PC-9 (cell line): ENCODE data around the gene TRAPPC6A. TPM values are rescaled to one million over a fixed set of nuclear protein-coding genes. Genes with fewer than 3 reads are reported as not detected.
A peak's percentile ranks its signal among the peaks of the same experiment; 100 is the strongest.

ENCODE experiments used
- BruUV-seq: library from RNA; stranded (reverse); fragments of 400-500 nt; replicated peaks from 2 replicates; lab custom pipeline; 2021; lab: Mats Ljungman, UMichigan
- CTCF ChIA-PET: fragments of 300-600 bp; sonication (Branson Sonifier 250); formaldehyde crosslinking; loops from one replicate; lab custom pipeline; 2022; ENCODE audit warnings: antibody characterized with exemption; lab: Charles Lee
- POLR2A ChIA-PET: fragments of 300-600 bp; sonication (Branson Sonifier 250); formaldehyde crosslinking; loops from one replicate; lab custom pipeline; 2022; ENCODE audit warnings: antibody characterized with exemption; ENCODE audit not compliant: unreplicated experiment; lab: Charles Lee
- DNase-seq, 2 experiments: peaks; one replicate each; pipeline versions ENCODE4 v3.0.0 to v3.0.0-alpha.2; 2015 to 2022; ENCODE audit warnings: mixed read lengths in 1 of 2
- H2AFZ ChIP-seq: fragments of 200-600 bp; sonication (generic); 2 replicates; pipeline ENCODE4 v1.8.1; 2017; ENCODE audit warnings: antibody characterized with exemption
- H3F3A ChIP-seq: fragments of 200-600 bp; sonication (generic); 2 replicates; pipeline ENCODE4 v1.8.1; 2017; ENCODE audit warnings: antibody characterized with exemption, mild to moderate bottlenecking, low read depth; ENCODE audit not compliant: insufficient read depth
- H3K27ac ChIP-seq: fragments of 200-600 bp; sonication (generic); 2 replicates; pipeline ENCODE4 v1.6.1; 2016; ENCODE audit warnings: mixed run types
- H3K27me3 ChIP-seq: fragments of 200-600 bp; sonication (generic); 2 replicates; pipeline ENCODE4 v1.6.1; 2016; ENCODE audit warnings: low read depth, mixed run types; ENCODE audit not compliant: insufficient read depth
- H3K36me3 ChIP-seq: fragments of 200-600 bp; sonication (generic); 2 replicates; pipeline ENCODE4 v1.6.1; 2016; ENCODE audit warnings: low read depth, mixed run types
- H3K4me1 ChIP-seq: fragments of 200-600 bp; sonication (generic); replicated peaks from 2 replicates; pipeline ENCODE4 v1.6.1; 2016; ENCODE audit warnings: mixed run types; ENCODE audit not compliant: insufficient read depth
- H3K4me2 ChIP-seq: fragments of 200-600 bp; sonication (generic); 2 replicates; pipeline ENCODE4 v1.6.1; 2017; ENCODE audit warnings: mixed run types
- H3K4me3 ChIP-seq: fragments of 200-600 bp; sonication (generic); 2 replicates; pipeline ENCODE4 v1.6.1; 2016; ENCODE audit warnings: mixed run types
- H3K79me2 ChIP-seq: fragments of 200-600 bp; sonication (generic); 2 replicates; pipeline ENCODE4 v1.6.1; 2017; ENCODE audit warnings: low read depth, mixed run types
- H3K9me2 ChIP-seq: fragments of 200-600 bp; sonication (generic); 2 replicates; pipeline ENCODE4 v1.8.1; 2017; ENCODE audit warnings: mild to moderate bottlenecking; ENCODE audit not compliant: insufficient read depth
- H3K9me3 ChIP-seq: fragments of 200-600 bp; sonication (generic); 2 replicates; pipeline ENCODE4 v1.8.1; 2016; ENCODE audit warnings: low read depth; ENCODE audit not compliant: insufficient read depth
- H4K20me1 ChIP-seq: fragments of 200-600 bp; sonication (generic); 2 replicates; pipeline ENCODE4 v1.8.1; 2017; ENCODE audit not compliant: insufficient read depth
- EZH2 ChIP-seq: fragments of 200-600 bp; sonication (generic); IDR thresholded peaks from 2 replicates; pipeline ENCODE4 v1.8.0; 2017; ENCODE audit warnings: antibody characterized with exemption, low read depth
- intact Hi-C: fragments of 100-400 bp; cut with micrococcal nuclease; formaldehyde crosslinking; loops from one replicate; pipeline ENCODE4 v1.10.0; 2022; ENCODE audit not compliant: unreplicated experiment
- total RNA-seq: library from RNA; stranded (reverse); gene quantifications from 2 replicates; pipeline ENCODE4 v1.2.3, GENCODE V29; 2021
- TF ChIP-seq, protein P1 (sequence below): fragments of 200-600 bp; sonication (generic); conservative IDR thresholded peaks from 2 replicates; pipeline ENCODE4 v1.6.1; 2017; ENCODE audit warnings: mixed run types, antibody characterized with exemption, mild to moderate bottlenecking, moderate library complexity

The TRAPPC6A gene
- total RNA-seq, 1 experiment from 2014 or later: 61.6 TPM

DNA sequence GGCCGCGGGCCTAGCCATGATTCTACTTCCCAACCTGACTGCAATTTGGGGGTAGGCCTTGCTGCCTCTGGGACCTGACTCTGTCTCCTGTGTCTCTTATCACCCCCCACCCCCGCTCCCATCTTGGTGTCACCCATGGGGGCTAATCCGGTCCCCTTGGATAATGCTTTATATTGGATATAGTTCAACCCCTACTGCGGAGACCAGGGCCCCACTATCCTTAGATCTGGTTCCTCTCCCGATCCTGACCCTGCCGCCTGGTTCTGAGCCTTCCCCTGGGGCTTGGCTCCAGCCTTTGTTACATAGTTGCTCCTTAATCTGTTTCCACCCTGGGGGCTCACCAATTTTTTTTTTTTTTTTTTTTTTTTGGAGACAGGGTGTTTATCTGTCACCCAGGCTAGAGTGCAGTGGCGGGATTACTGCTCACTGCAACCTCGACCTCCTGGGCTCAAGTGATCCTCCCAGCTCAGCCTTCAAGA is 1.9 kb upstream of the TRAPPC6A start:
- ChIA-PET POLR2A (no interaction called here), CTCF (no interaction called here)
- no peaks in the 10 kb centered on the region for H3K9me3 ChIP-seq
- H3K4me2 ChIP-seq: peak overlapping the region; percentile 98
- H2AFZ ChIP-seq: peak overlapping the region; percentile 95
- peak overlapping the region; percentile 51; the same call in 1 of the 2 replicates for H3K27ac ChIP-seq
- H3F3A ChIP-seq: peaks cover 37% of the 10 kb centered on the region; the same call in 1 of the 2 replicates
- intact Hi-C loops: loop anchor here (2.0 kb wide), 1 partner anchor 87 kb away; the partner anchor contains the start of gene PPP1R37
- TF ChIP-seq, protein P1, sequence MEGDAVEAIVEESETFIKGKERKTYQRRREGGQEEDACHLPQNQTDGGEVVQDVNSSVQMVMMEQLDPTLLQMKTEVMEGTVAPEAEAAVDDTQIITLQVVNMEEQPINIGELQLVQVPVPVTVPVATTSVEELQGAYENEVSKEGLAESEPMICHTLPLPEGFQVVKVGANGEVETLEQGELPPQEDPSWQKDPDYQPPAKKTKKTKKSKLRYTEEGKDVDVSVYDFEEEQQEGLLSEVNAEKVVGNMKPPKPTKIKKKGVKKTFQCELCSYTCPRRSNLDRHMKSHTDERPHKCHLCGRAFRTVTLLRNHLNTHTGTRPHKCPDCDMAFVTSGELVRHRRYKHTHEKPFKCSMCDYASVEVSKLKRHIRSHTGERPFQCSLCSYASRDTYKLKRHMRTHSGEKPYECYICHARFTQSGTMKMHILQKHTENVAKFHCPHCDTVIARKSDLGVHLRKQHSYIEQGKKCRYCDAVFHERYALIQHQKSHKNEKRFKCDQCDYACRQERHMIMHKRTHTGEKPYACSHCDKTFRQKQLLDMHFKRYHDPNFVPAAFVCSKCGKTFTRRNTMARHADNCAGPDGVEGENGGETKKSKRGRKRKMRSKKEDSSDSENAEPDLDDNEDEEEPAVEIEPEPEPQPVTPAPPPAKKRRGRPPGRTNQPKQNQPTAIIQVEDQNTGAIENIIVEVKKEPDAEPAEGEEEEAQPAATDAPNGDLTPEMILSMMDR: no peak
- TF ChIP-seq EZH2: no peak
- no peaks in the 10 kb centered on the region for H3K27me3 ChIP-seq
- peaks cover 48% of the 10 kb centered on the region for H3K79me2 ChIP-seq
- H3K36me3 ChIP-seq: no peaks in the 10 kb centered on the region
- peak in 1 of 2 experiments; percentile 31 for DNase-seq
- peak overlapping the region; percentile 86 for H3K4me3 ChIP-seq
- H3K4me1 ChIP-seq: peaks cover 39% of the 10 kb centered on the region
- H3K9me2 ChIP-seq: no peaks in the 10 kb centered on the region
- no TSS peak for BruUV-seq
- peaks cover 4% of the 10 kb centered on the region; the same call in 1 of the 2 replicates for H4K20me1 ChIP-seq

DNA sequence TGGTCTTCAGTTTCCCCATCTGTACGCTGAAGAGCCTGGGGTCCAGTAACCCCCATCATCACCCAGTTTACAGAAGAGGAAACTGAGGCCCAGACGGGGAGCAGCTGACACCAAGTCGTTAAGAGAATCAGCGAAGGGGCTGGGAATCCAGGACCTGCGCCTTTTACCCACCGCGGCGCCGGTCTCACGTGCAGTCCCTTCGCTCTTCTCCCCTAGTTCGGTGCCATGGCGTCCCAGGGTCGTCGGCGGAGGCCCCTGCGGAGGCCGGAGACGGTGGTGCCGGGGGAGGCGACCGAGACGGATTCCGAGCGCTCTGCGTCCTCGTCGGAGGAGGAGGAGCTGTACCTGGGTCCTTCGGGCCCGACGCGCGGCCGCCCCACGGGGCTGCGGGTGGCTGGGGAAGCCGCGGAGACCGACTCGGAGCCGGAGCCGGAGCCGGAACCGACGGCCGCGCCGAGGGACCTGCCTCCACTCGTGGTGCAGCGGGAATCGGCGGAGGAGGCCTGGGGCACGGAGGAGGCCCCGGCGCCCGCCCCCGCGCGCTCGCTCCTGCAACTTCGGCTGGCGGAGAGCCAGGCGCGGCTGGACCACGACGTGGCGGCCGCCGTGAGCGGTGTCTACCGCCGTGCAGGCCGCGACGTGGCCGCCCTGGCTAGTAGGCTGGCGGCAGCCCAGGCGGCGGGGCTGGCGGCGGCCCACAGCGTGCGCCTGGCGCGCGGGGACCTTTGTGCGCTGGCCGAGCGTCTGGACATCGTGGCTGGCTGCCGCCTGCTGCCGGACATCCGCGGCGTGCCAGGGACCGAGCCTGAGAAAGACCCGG is 1.2 kb upstream of the TRAPPC6A start:
- no peak for TF ChIP-seq EZH2
- TF ChIP-seq, protein P1: no peak
- ChIA-PET POLR2A (no interaction called here), CTCF (interaction anchor here (0.6 to 0.7 kb wide), 3 partner anchors 54 to 403 kb away, joined by 3 to 4 read pairs (median 4); no protein-coding TSS in a partner anchor)
- H3K4me1 ChIP-seq: peaks cover 39% of the 10 kb centered on the region
- peaks cover 48% of the 10 kb centered on the region for H3K79me2 ChIP-seq
- H3F3A ChIP-seq: peaks cover 35% of the 10 kb centered on the region; the same call in 1 of the 2 replicates
- H3K9me2 ChIP-seq: no peaks in the 10 kb centered on the region
- no peaks in the 10 kb centered on the region for H3K36me3 ChIP-seq
- no TSS peak for BruUV-seq
- peaks cover 4% of the 10 kb centered on the region; the same call in 1 of the 2 replicates for H4K20me1 ChIP-seq
- H2AFZ ChIP-seq: peak overlapping the region; percentile 95
- H3K27ac ChIP-seq: peak overlapping the region; percentile 51
- DNase-seq: peak; percentile 35 to 49
- no peaks in the 10 kb centered on the region for H3K27me3 ChIP-seq
- H3K9me3 ChIP-seq: no peaks in the 10 kb centered on the region
- intact Hi-C loops: loop anchor here (2.0 kb wide), 1 partner anchor 86 kb away; the partner anchor contains the start of gene PPP1R37
- H3K4me2 ChIP-seq: peak overlapping the region; percentile 98
- H3K4me3 ChIP-seq: peak overlapping the region; percentile 86
